B cell (primary cell): Measurements from ENCODE around the gene ECI1. TPM values are rescaled to one million over a fixed set of nuclear protein-coding genes. Genes with fewer than 3 reads are reported as not detected.

Source experiments
- ATAC-seq: fragments of 200-7000 bp; cut with Tn5 transposase; one replicate; pipeline ENCODE4 v1.10.0; 2021; ENCODE audit warnings: low read depth, mild to moderate bottlenecking, moderate number of reproducible peaks, moderate library complexity
- CTCF ChIA-PET: fragments of 350-600 bp; sonication (Branson Sonifier 250); formaldehyde crosslinking; loops from one replicate; lab custom pipeline; 2021; ENCODE audit warnings: antibody characterized with exemption, inconsistent platforms; lab: Charles Lee
- POLR2A ChIA-PET: fragments of 350-600 bp; sonication (Branson Sonifier 250); formaldehyde crosslinking; loops from one replicate; lab custom pipeline; 2021; ENCODE audit warnings: antibody characterized with exemption; lab: Charles Lee
- DNase-seq: peaks from one replicate; pipeline ENCODE4 v3.0.0; 2013
- H2AFZ ChIP-seq: 2 replicates; pipeline ENCODE4 v1.6.1; 2012; ENCODE audit warnings: mild to moderate bottlenecking, low read depth, low read length; ENCODE audit not compliant: insufficient read depth, poor library complexity, severe bottlenecking
- H3K27ac ChIP-seq, 2 donors: 1 replicate in 1 of 2; 2 replicates in 1 of 2; pipeline ENCODE4 v1.5.1; 2012 to 2013; ENCODE audit warnings: low read length in 2 of 2, mild to moderate bottlenecking in 2 of 2, moderate library complexity in 1 of 2
- H3K27me3 ChIP-seq, 4 experiments: fragments of 200-600 bp in 1 of 4; sonication (generic) in 1 of 4; replicated peaks in 1 of 4; 1 replicate in 2 of 4; 2 replicates in 2 of 4; pipeline versions ENCODE4 v1.6.1 to v1.7.0; 2013 to 2016; ENCODE audit warnings: low read length in 3 of 4, mild to moderate bottlenecking in 2 of 4, mixed read lengths in 1 of 4, moderate library complexity in 1 of 4; ENCODE audit not compliant: insufficient read depth in 4 of 4, control insufficient read depth in 3 of 4; ENCODE audit errors: control extremely low read depth in 1 of 4
- H3K36me3 ChIP-seq, 2 experiments: replicated peaks in 1 of 2; 1 replicate in 1 of 2; 2 replicates in 1 of 2; pipeline versions ENCODE4 v1.6.1 to v1.7.1; 2013; ENCODE audit warnings: low read length in 1 of 2; ENCODE audit not compliant: insufficient read depth in 2 of 2, control insufficient read depth in 1 of 2; ENCODE audit errors: control extremely low read depth in 1 of 2, extremely low read depth in 1 of 2
- H3K4me1 ChIP-seq, 2 donors: fragments of 200-600 bp in 1 of 2; sonication (generic) in 1 of 2; 1 replicate in 1 of 2; 2 replicates in 1 of 2; pipeline versions ENCODE4 v1.5.1 to v1.6.1; 2013 to 2017; ENCODE audit warnings: low read length in 2 of 2; ENCODE audit not compliant: control insufficient read depth in 2 of 2, insufficient read depth in 2 of 2
- H3K4me2 ChIP-seq: replicated peaks from 2 replicates; pipeline ENCODE3; 2012; ENCODE audit warnings: mild to moderate bottlenecking, low read depth, low read length; ENCODE audit not compliant: poor library complexity, severe bottlenecking
- H3K4me3 ChIP-seq, 5 experiments: fragments of 200-600 bp in 1 of 5; sonication (generic) in 1 of 5; 1 replicate in 3 of 5; 2 replicates in 2 of 5; pipeline versions ENCODE4 v1.5.1 to v1.7.0; 2011 to 2016; ENCODE audit warnings: low read length in 4 of 5, mild to moderate bottlenecking in 4 of 5, low read depth in 2 of 5, control low read depth in 1 of 5, moderate library complexity in 1 of 5; ENCODE audit not compliant: insufficient read depth in 1 of 5; ENCODE audit errors: control extremely low read depth in 1 of 5, extremely low read depth in 1 of 5
- H3K79me2 ChIP-seq: fragments of 200-600 bp; sonication (generic); one replicate; pipeline ENCODE4 v1.6.0; 2016; ENCODE audit warnings: low read length; ENCODE audit not compliant: control insufficient read depth, insufficient read depth
- H3K9ac ChIP-seq: fragments of 200-600 bp; sonication (generic); 2 replicates; pipeline ENCODE4 v1.6.1; 2017; ENCODE audit warnings: mild to moderate bottlenecking, low read length, moderate library complexity
- H3K9me3 ChIP-seq, 3 donors: one replicate each; pipeline versions ENCODE4 v1.6.1 to v1.7.1; 2013; ENCODE audit warnings: low read length in 2 of 3; ENCODE audit not compliant: control insufficient read depth in 2 of 3, insufficient read depth in 1 of 3; ENCODE audit errors: control extremely low read depth in 1 of 3
- H4K20me1 ChIP-seq: 2 replicates; pipeline ENCODE4 v1.6.0; 2012; ENCODE audit warnings: mild to moderate bottlenecking, low read length; ENCODE audit not compliant: insufficient read depth, control insufficient read depth, poor library complexity, severe bottlenecking
- H3K27ac Mint-ChIP-seq: one replicate; pipeline ENCODE4 v1.8.0; 2021; ENCODE audit warnings: mixed read lengths
- H3K27me3 Mint-ChIP-seq: one replicate; pipeline ENCODE4 v1.8.0; 2021; ENCODE audit warnings: mixed read lengths
- H3K4me1 Mint-ChIP-seq: one replicate; pipeline ENCODE4 v1.8.0; 2021; ENCODE audit warnings: mixed read lengths
- H3K4me3 Mint-ChIP-seq: one replicate; pipeline ENCODE4 v1.8.0; 2021; ENCODE audit warnings: mixed read lengths
- H3K9me3 Mint-ChIP-seq: one replicate; pipeline ENCODE4 v1.8.0; 2022; ENCODE audit warnings: mixed read lengths; ENCODE audit not compliant: insufficient read depth
- CTCF ChIP-seq: fragments of 200-600 bp; IDR thresholded peaks from one replicate; pipeline ENCODE4 v1.8.0; 2022; ENCODE audit warnings: antibody characterized with exemption, mild to moderate bottlenecking
- EZH2 ChIP-seq: IDR thresholded peaks from 2 replicates; pipeline ENCODE4 v1.6.1; 2012; ENCODE audit warnings: borderline replicate concordance, low read depth, mild to moderate bottlenecking, moderate library complexity, low read length; ENCODE audit not compliant: insufficient read depth, poor library complexity, severe bottlenecking
- WGBS: methylation state at CpG from one replicate; pipeline ENCODE4 v1.1.5; 2013; ENCODE audit warnings: missing lambda C conversion rate; ENCODE audit not compliant: insufficient coverage; 5-methylcytosine and 5-hydroxymethylcytosine counted together
- intact Hi-C: fragments of 100-400 bp; cut with micrococcal nuclease; formaldehyde crosslinking; loops from one replicate; pipeline ENCODE4 v1.10.0; 2022
- polyA minus RNA-seq: library from RNA; depleted of rRNA, polyadenylated mRNA; stranded (reverse); fragments of >200 nt; gene quantifications from 2 replicates; pipeline ENCODE4 v1.2.3, GENCODE V29; 2012
- polyA plus RNA-seq: library from polyadenylated mRNA; depleted of rRNA; stranded (reverse); fragments of >200 nt; gene quantifications from 2 replicates; pipeline ENCODE4 v1.2.3, GENCODE V29; 2012
- total RNA-seq, 2 donors: library from RNA; stranded (reverse); fragments of 120-200 nt in 1 of 2; gene quantifications; 1 replicate in 1 of 2; 2 replicates in 1 of 2; pipeline versions ENCODE4 v1.2.3 to v1.2.4, GENCODE V29; 2013 to 2022

The ECI1 gene
- total RNA-seq (38.4 and 46.4 TPM in 2 replicates), polyA plus RNA-seq (26.2 and 34.3 TPM in 2 replicates), polyA minus RNA-seq (34.9 and 36.1 TPM in 2 replicates)
- 28.1 TPM for total RNA-seq (2013)

GRCh38 chr16:2251296-2252111 is at the start of gene ECI1:
Gene ECI1, minus strand, starts transcription at chr16:2251587. Its CDS starts 21 bp downstream, at chr16:2251566.
- H3K4me3 ChIP-seq = peak within 1 kb of the TSS; percentile 51 to 82 (median 68)
- Mint-ChIP-seq H3K27ac (peak within 1 kb of the TSS; percentile 89), H3K27me3 (no peaks in the 10 kb centered on the region), H3K4me1 (peaks cover 26% of the 10 kb centered on the region), H3K4me3 (peak within 1 kb of the TSS; percentile 88), H3K9me3 (no peaks in the 10 kb centered on the region)
- peak within 1 kb of the TSS; percentile 76 for H3K9ac ChIP-seq
- peaks cover 5% of the 10 kb centered on the region for H4K20me1 ChIP-seq
- ATAC-seq (peak; percentile 96), DNase-seq (peak; percentile 92)
- H3K9me3 ChIP-seq = no peaks in the 10 kb centered on the region
- WGBS = 4% methylated on average over 88 of the region's 88 CpGs
- H3K27ac ChIP-seq = peak within 1 kb of the TSS; percentile 68 to 72
- H3K4me2 ChIP-seq = peak within 1 kb of the TSS; percentile 78
- H3K4me1 ChIP-seq = peaks cover 12 to 41% of the 10 kb centered on the region in 2 donors
- ChIA-PET POLR2A (interaction anchor here (0.5 to 2.5 kb wide), 11 partner anchors 15 to 919 kb away, joined by 3 to 13 read pairs (median 4); partner anchors contain the start of genes ATP6V0C, DNASE1L2, E4F1 and MLST8), CTCF (interaction anchor here (0.6 to 3.9 kb wide), 22 partner anchors 11 to 269 kb away, joined by 3 to 71 read pairs (median 4); partner anchors contain the start of genes ABCA3, AMDHD2, CASKIN1 and MLST8)
- H2AFZ ChIP-seq = peak within 1 kb of the TSS; percentile 87
- H3K36me3 ChIP-seq = peaks cover 0 to 24% of the 10 kb centered on the region in 2 experiments
- intact Hi-C loops = loop anchor here (1.0 to 10.0 kb wide), 8 partner anchors 17 to 256 kb away; partner anchors contain the start of genes ABCA3, E4F1, MLST8 and NHERF2
- peaks cover 23% of the 10 kb centered on the region for H3K79me2 ChIP-seq
- TF ChIP-seq CTCF = peak; percentile 58
- no peak for TF ChIP-seq EZH2
- no peaks in the 10 kb centered on the region for H3K27me3 ChIP-seq

- no peaks in the 10 kb centered on the region for H3K27me3 ChIP-seq
- H3K4me3 Mint-ChIP-seq = no peak overlapping the region
- H4K20me1 ChIP-seq = no peaks in the 10 kb centered on the region
- ATAC-seq (no peak), DNase-seq (no peak)
- H3K4me3 ChIP-seq = no peak overlapping the region
- H3K27ac Mint-ChIP-seq = no peak overlapping the region
- whole genome bisulfite sequencing = 81% methylated on average over 4 of the region's 10 CpGs
- no peaks in the 10 kb centered on the region for H3K9me3 Mint-ChIP-seq
- no peaks in the 10 kb centered on the region for H3K4me1 Mint-ChIP-seq
- no peak overlapping the region for H3K9ac ChIP-seq
- H3K36me3 ChIP-seq = no peaks in the 10 kb centered on the region
- no peaks in the 10 kb centered on the region for H3K4me1 ChIP-seq
- no peak overlapping the region for H3K4me2 ChIP-seq
- H3K27ac ChIP-seq = no peak overlapping the region
- no peaks in the 10 kb centered on the region for H3K9me3 ChIP-seq
- TF ChIP-seq CTCF (no peak), EZH2 (no peak)
- no peaks in the 10 kb centered on the region for H3K27me3 Mint-ChIP-seq
- H2AFZ ChIP-seq = no peak overlapping the region
- no peaks in the 10 kb centered on the region for H3K79me2 ChIP-seq
- CTCF ChIA-PET = no interaction called here
- intact Hi-C loops = no loop called here
- POLR2A ChIA-PET = no interaction called here
Observed at GRCh38 chr16:2299915-2300192, 48.5 kb upstream of the ECI1 start.
